ENCODE results near the gene ATOH8.

GRCh38 chr2:85776672-85777071, 22.9 kb downstream of the ATOH8 start:
- TF ChIP-seq, protein P1, sequence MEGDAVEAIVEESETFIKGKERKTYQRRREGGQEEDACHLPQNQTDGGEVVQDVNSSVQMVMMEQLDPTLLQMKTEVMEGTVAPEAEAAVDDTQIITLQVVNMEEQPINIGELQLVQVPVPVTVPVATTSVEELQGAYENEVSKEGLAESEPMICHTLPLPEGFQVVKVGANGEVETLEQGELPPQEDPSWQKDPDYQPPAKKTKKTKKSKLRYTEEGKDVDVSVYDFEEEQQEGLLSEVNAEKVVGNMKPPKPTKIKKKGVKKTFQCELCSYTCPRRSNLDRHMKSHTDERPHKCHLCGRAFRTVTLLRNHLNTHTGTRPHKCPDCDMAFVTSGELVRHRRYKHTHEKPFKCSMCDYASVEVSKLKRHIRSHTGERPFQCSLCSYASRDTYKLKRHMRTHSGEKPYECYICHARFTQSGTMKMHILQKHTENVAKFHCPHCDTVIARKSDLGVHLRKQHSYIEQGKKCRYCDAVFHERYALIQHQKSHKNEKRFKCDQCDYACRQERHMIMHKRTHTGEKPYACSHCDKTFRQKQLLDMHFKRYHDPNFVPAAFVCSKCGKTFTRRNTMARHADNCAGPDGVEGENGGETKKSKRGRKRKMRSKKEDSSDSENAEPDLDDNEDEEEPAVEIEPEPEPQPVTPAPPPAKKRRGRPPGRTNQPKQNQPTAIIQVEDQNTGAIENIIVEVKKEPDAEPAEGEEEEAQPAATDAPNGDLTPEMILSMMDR (IDR thresholded peaks at IDR 0.05; ENCODE audit: borderline replicate concordance, extremely low read depth, low read length, poor library complexity, severe bottlenecking): no peak
- no peak for TF ChIP-seq EZH2 (IDR thresholded peaks at IDR 0.05; ENCODE audit: borderline replicate concordance, low read depth, low read length, severe bottlenecking)

Measured in DND-41 (cell line).